Measurements from ENCODE around the gene PTMA. TPM values are rescaled to one million over a fixed set of nuclear protein-coding genes. Genes with fewer than 3 reads are reported as not detected.

Gene PTMA, protein sequence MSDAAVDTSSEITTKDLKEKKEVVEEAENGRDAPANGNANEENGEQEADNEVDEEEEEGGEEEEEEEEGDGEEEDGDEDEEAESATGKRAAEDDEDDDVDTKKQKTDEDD
- polyA plus RNA-seq: 236 and 278 TPM in 2 replicates

DNA sequence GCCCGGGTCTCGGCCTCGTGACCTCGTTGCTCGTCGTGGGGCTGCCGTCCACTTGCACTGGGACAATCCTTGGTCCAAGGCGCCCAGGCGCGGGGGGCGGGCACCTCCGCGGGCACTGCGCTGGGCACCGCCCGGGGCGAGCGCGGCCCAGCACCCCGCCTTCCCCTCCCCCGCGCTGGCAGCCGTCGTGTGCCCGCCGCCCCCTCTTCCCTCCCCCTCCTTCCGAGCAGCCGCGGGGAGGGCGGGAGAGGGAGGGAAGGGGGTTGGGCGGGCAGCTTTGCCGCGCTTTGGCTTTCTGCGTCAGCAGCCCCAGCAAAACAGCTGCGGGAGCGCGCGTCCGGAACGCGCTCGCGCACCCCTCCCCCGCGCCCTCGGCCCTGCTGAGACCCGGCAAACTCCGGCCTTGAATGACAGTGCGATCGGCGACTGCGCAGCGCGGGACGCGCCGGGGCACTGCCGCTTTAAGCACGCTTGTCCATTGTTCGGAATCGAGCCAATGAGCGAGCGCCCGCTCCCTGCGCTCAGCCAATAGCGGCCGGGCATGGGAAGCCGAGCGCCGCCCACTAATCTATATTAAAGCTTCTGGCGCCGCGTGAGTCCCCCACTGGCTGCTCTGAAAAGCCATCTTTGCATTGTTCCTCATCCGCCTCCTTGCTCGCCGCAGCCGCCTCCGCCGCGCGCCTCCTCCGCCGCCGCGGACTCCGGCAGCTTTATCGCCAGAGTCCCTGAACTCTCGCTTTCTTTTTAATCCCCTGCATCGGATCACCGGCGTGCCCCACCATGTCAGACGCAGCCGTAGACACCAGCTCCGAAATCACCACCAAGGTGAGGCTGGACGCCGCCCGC, at the start of gene PTMA:
TSS of gene PTMA (plus strand) at position 599 of the 846 bp plus-strand sequence. CDS start at position 781, 182 bp downstream.

Other genes starting within 250 kb of the PTMA start
- 261 and 277 TPM in 2 replicates for gene NCL, start 244.0 kb upstream of the PTMA start, polyA plus RNA-seq
- gene NMUR1, start 178.1 kb upstream of the PTMA start, polyA plus RNA-seq: not detected in 2 replicates
- gene TEX44, start 115.7 kb upstream of the PTMA start, polyA plus RNA-seq: not detected in 2 replicates
- gene PDE6D, start 72.8 kb downstream of the PTMA start, polyA plus RNA-seq: 79.0 and 87.7 TPM in 2 replicates
- gene COPS7B, start 77.9 kb downstream of the PTMA start, polyA plus RNA-seq: 7.3 and 8.7 TPM in 2 replicates
- gene NPPC, start 217.9 kb downstream of the PTMA start, polyA plus RNA-seq: 86.3 and 128 TPM in 2 replicates

Data from Purkinje cell (primary cell).